Measurements from ENCODE around the gene RAB36. TPM values are rescaled to one million over a fixed set of nuclear protein-coding genes. Genes with fewer than 3 reads are reported as not detected.

RAB36 gene
- polyA plus RNA-seq, 1 of the 3 experiments (the other 2 are of a cell fraction): 6.6 TPM

GRCh38 chr22:23196165-23196564 is 50.9 kb downstream of the RAB36 start:
- no peak for TF ChIP-seq EP300 (IDR thresholded peaks at IDR 0.05; ENCODE audit: borderline replicate concordance in 1 of 2, low read depth in 1 of 2, low read length in 1 of 2)
- no peak for TF ChIP-seq RFX5 (IDR thresholded peaks at IDR 0.05; ENCODE audit: low read length)
- no peak for TF ChIP-seq ELF1 (IDR thresholded peaks at IDR 0.05)
- TF ChIP-seq, protein P1, sequence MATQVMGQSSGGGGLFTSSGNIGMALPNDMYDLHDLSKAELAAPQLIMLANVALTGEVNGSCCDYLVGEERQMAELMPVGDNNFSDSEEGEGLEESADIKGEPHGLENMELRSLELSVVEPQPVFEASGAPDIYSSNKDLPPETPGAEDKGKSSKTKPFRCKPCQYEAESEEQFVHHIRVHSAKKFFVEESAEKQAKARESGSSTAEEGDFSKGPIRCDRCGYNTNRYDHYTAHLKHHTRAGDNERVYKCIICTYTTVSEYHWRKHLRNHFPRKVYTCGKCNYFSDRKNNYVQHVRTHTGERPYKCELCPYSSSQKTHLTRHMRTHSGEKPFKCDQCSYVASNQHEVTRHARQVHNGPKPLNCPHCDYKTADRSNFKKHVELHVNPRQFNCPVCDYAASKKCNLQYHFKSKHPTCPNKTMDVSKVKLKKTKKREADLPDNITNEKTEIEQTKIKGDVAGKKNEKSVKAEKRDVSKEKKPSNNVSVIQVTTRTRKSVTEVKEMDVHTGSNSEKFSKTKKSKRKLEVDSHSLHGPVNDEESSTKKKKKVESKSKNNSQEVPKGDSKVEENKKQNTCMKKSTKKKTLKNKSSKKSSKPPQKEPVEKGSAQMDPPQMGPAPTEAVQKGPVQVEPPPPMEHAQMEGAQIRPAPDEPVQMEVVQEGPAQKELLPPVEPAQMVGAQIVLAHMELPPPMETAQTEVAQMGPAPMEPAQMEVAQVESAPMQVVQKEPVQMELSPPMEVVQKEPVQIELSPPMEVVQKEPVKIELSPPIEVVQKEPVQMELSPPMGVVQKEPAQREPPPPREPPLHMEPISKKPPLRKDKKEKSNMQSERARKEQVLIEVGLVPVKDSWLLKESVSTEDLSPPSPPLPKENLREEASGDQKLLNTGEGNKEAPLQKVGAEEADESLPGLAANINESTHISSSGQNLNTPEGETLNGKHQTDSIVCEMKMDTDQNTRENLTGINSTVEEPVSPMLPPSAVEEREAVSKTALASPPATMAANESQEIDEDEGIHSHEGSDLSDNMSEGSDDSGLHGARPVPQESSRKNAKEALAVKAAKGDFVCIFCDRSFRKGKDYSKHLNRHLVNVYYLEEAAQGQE (IDR thresholded peaks at IDR 0.05; ENCODE audit: low read depth, low read length): no peak
- TF ChIP-seq NFIC (IDR thresholded peaks at IDR 0.05; ENCODE audit: borderline replicate concordance): no peak
- no peak for TF ChIP-seq USF1 (IDR thresholded peaks at IDR 0.05; ENCODE audit: borderline replicate concordance, low read depth)
- TF ChIP-seq, protein P2, sequence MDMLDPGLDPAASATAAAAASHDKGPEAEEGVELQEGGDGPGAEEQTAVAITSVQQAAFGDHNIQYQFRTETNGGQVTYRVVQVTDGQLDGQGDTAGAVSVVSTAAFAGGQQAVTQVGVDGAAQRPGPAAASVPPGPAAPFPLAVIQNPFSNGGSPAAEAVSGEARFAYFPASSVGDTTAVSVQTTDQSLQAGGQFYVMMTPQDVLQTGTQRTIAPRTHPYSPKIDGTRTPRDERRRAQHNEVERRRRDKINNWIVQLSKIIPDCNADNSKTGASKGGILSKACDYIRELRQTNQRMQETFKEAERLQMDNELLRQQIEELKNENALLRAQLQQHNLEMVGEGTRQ (IDR thresholded peaks at IDR 0.05; ENCODE audit: borderline replicate concordance, low read depth, low read length): no peak
- TF ChIP-seq FOXM1 (IDR thresholded peaks at IDR 0.05; ENCODE audit: low read depth): no peak
- TF ChIP-seq POLR2AphosphoS5 (IDR thresholded peaks at IDR 0.05; ENCODE audit: low read depth, low read length): no peak
- TF ChIP-seq FOXJ3 (CRISPR knock-in tag; IDR thresholded peaks at IDR 0.05): no peak
- no peak for TF ChIP-seq MAX (IDR thresholded peaks at IDR 0.05; ENCODE audit: low read depth)
- TF ChIP-seq, protein P3, sequence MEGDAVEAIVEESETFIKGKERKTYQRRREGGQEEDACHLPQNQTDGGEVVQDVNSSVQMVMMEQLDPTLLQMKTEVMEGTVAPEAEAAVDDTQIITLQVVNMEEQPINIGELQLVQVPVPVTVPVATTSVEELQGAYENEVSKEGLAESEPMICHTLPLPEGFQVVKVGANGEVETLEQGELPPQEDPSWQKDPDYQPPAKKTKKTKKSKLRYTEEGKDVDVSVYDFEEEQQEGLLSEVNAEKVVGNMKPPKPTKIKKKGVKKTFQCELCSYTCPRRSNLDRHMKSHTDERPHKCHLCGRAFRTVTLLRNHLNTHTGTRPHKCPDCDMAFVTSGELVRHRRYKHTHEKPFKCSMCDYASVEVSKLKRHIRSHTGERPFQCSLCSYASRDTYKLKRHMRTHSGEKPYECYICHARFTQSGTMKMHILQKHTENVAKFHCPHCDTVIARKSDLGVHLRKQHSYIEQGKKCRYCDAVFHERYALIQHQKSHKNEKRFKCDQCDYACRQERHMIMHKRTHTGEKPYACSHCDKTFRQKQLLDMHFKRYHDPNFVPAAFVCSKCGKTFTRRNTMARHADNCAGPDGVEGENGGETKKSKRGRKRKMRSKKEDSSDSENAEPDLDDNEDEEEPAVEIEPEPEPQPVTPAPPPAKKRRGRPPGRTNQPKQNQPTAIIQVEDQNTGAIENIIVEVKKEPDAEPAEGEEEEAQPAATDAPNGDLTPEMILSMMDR (IDR thresholded peaks at IDR 0.05): no peak
- TF ChIP-seq YY1 (IDR thresholded peaks at IDR 0.05; ENCODE audit: low read depth): no peak
- no peak for TF ChIP-seq MXI1 (IDR thresholded peaks at IDR 0.05; ENCODE audit: low read depth, low read length)
- TF ChIP-seq JUND (IDR thresholded peaks at IDR 0.05): no peak
- TF ChIP-seq TCF12 (IDR thresholded peaks at IDR 0.05): no peak
- TF ChIP-seq GATA2 (CRISPR knock-in tag; IDR thresholded peaks at IDR 0.05): no peak
- no peak for TF ChIP-seq SIN3A (IDR thresholded peaks at IDR 0.05; ENCODE audit: borderline replicate concordance, low read depth, low read length)
- no peak for TF ChIP-seq RAD21 (IDR thresholded peaks at IDR 0.05; ENCODE audit: low read length)
- TF ChIP-seq CHD2 (IDR thresholded peaks at IDR 0.05; ENCODE audit: low read length, partially characterized antibody): no peak
- CTCF ChIA-PET: no interaction called here
- WGBS (ENCODE audit: low lambda C conversion rate): 96% methylated on average over 10 of the region's 11 CpGs

More at GRCh38 chr22:23196165-23196564, 50.9 kb downstream of the RAB36 start:
- no peaks in the 10 kb centered on the region for H3K9me2 ChIP-seq
- peaks cover 55% of the 10 kb centered on the region for H4K20me1 ChIP-seq (ENCODE audit: insufficient read depth)
- no peak for DNase-seq
- H3K9ac ChIP-seq: no peak overlapping the region
- H3K79me2 ChIP-seq (ENCODE audit: insufficient read depth): peaks cover 83% of the 10 kb centered on the region
- H3F3A ChIP-seq (replicated peaks; ENCODE audit: insufficient read depth): no peaks in the 10 kb centered on the region
- H3K36me3 ChIP-seq (replicated peaks in 1 of 2; ENCODE audit: control insufficient read depth in 1 of 2, insufficient read depth in 2 of 2, low read length in 1 of 2): peaks cover 0 to 3% of the 10 kb centered on the region in 2 experiments
- H3K4me2 ChIP-seq: no peak overlapping the region
- no peak overlapping the region for H3K27ac ChIP-seq (ENCODE audit: low read depth in 2 of 2, low read length in 1 of 2)
- no peak overlapping the region for H3K4me3 ChIP-seq (ENCODE audit: low read depth in 2 of 2, low read length in 1 of 2)
- H3K27me3 ChIP-seq (ENCODE audit: insufficient read depth): no peaks in the 10 kb centered on the region
- H2AFZ ChIP-seq (ENCODE audit: low read depth): no peak overlapping the region
- no peaks in the 10 kb centered on the region for H3K9me3 ChIP-seq
- peaks cover 0 to 23% of the 10 kb centered on the region in 2 experiments; a peak in 1 of 4 replicates for H3K4me1 ChIP-seq (ENCODE audit: control insufficient read depth in 1 of 2, insufficient read depth in 2 of 2, low read depth in 1 of 2, low read length in 1 of 2)
- POLR2A ChIA-PET: no interaction called here

All from SK-N-SH (cell line).